SKM-1 treated with dmso at 0.1 percent for 144 hours (cell line): Measurements from ENCODE around the gene RAB17.
"Not testable (repeated sequence)": the region's sequence is repeated elsewhere in the genome, so short reads cannot be mapped to it uniquely, and the experiment has no call there.

Experiments used
- DNase-seq: peaks from one replicate; lab custom pipeline; 2025; ENCODE audit not compliant: unreplicated experiment; lab: John Stamatoyannopoulos, UW

RAB17 gene

DNA sequence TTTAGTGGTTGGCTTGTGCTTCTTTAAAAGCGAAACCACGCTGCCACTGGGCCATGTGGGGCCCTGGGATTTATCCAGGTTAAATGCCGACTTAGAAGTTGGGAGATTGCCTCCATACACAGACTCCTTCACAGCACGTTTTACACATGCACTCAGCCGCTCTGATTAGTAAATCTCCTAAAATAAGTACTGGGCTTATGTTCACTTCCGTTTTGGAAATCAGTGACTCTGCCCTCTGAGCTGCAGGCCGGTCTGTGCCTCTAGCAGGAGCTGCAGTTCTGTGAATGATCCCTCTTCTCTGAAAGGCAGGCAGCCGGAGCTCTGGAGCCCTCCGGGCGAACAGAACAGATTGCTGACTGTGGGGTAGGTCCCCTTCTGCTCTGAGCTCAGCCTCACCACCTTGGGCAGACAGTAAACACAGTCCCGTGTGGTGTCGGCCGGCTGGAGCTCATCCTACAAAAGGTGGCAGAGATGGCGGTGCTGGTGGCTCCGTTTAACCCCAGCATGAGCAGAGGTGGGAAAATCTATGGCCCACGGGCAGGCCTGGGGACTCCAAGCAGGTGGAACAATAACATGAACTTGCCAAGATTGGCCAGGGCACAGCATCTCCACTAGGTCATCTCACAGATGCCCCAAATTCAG, 9.8 kb upstream of the RAB17 start:
- DNase-seq, result no peak

GRCh38 chr2:237599465-237600110, 9.1 kb upstream of the RAB17 start:
- no peak for DNase-seq

DNA sequence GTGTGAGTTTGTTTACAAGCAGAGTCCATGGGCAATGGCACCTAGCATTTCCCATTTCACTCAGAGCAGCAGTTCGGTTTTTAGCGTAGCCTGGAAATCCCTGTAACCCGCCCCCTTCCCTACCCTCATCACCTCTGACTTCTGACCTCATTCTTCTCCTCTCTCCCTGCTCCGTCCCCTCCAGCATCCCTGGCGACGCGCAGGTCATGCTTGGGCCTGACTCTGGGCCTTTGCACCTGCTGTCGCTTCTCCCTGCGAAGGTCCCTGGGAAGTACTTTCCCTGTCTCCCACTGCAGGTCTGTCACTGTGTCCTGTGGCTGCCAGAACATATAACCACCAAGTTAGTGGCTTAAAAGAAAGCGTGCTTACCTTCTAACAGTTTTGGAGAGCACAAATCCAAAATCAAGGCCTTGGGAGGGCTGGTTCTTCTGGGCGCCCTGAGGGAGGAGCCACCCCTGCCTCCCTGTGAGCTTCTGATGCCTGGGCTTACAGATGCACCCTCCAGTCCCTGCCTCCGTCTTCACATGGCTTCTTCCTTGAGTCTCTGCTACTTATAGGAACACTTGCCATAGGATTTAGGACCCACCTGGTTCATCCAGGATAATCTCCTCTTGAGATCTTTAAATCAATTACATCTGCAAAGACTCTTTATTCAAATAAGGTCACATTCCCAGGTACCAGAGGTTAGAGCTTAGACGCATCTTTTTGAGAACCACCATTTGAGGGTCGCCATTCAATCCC, 8.1 kb upstream of the RAB17 start:
- no peak for DNase-seq

DNA sequence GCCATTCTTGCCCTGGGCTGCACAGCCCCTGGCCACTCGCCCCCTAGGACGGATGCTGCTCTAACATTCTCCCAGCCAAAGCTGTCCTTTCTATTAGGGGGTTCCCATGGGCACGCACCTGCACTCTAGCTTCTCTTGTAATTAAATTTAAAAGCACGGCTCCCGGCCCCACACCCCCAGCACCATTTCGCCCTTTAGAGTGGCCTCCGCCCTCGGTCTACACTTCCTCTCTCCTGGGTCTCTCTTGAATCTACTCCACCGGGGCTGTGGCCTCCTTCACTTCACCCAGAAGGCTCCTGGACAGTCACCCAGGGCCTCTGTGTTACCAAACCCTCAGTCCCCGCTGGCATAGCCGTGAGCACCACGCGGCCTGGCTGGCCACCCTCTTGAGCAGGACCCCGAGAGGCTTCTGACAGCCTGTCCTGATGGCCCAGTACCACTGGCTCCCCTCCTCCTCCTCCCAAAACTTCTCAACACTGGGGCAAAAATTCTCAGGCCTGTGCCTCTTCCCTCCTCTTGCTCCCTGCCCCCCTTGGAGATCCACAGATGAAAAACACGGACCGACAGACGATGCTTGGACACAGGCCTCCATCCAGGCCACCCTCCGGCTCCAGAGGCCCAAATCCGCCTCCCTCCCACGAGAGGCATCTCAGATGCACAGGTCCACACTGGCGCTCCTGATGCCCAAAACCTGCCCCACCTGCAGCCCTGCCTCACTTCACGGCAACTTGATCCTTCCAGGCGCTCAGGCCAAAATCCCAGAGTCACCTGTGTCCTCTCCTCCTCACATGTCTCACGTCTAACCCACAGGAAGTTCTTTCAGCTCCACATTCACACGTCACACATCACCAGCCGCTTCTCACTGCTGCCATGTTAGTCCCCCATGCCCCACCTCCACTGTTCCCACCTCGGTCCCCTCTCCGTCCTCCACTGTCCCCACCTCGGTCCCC, 6.9 kb upstream of the RAB17 start:
- no peak for DNase-seq

GRCh38 chr2:237596520-237597195, 6.1 kb upstream of the RAB17 start:
- no peak for DNase-seq

GRCh38 chr2:237595829-237596519, 5.4 kb upstream of the RAB17 start:
- DNase-seq, result not testable (repeated sequence)

DNA sequence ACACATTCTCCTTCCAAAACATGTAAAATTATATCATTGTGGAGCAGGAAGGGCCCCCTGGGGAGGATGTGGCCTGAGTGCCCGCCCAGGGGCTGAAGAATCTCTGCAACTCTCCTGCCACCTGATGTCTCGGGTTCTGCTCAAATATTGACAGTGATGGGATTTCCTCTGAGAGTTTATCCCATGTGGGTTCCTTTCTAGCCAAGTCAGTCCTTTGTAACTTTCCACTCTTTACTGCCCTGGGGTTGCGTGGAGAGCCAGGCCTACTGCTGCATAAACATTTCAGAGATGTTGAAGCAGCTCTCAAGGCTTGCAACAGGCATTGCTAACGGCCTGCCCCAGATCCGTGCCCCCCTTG, 4.0 kb upstream of the RAB17 start:
- no peak for DNase-seq

- DNase-seq, result no peak
Measured at GRCh38 chr2:237593596-237594320, 3.2 kb upstream of the RAB17 start.

DNA sequence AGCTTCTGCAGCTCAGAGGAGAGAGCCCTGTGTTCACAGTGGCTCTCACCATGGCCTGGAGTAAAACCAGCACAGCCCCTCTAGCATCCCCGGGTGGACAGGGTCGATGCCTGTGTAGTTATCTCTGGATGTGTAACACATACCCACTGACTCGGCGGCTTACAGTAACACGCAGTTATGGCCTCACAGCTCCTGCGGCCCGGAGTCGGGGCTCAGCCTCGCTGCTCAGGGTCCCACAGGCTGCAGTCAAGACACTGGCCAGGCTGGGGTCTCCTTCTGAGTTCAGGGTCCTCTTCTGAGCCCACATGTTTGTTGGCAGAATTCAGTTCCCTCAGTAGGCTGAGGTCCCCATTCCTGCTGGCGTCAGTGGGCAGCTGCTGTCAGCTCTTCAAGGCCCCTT, 2.5 kb upstream of the RAB17 start:
- no peak for DNase-seq

DNA sequence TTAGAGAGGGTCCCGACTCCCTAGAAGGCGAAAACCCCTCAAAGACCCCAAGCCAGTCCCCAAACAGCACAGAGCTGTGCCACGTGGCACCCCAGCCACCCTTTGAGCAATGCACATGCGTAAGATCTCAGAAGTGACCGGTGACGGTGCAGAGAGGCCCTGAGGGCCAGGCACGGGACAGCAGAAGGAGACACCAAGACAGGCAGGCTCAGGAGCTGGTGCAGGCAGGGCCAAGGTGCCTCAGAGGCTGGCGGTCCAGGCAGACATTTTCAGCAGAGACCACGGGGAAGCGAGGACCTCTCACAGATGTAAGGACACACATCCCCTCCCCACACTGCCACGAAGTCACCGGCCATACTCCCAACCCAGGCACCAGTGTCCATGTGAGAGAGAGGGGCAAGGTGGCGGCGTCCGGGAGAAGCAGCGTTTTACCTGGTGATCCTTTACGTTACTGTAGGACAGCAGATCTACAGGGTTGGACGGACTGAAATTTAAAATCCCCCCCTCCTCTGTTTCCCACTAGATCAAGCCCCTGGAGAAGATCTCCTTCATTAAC, 2.0 kb upstream of the RAB17 start:
- DNase-seq, result no peak

GRCh38 chr2:237591141-237591881, 777 bp upstream of the RAB17 start:
- DNase-seq, result peak; percentile 32

GRCh38 chr2:237588044-237588696, 2.4 kb downstream of the RAB17 start:
- no peak for DNase-seq

DNA sequence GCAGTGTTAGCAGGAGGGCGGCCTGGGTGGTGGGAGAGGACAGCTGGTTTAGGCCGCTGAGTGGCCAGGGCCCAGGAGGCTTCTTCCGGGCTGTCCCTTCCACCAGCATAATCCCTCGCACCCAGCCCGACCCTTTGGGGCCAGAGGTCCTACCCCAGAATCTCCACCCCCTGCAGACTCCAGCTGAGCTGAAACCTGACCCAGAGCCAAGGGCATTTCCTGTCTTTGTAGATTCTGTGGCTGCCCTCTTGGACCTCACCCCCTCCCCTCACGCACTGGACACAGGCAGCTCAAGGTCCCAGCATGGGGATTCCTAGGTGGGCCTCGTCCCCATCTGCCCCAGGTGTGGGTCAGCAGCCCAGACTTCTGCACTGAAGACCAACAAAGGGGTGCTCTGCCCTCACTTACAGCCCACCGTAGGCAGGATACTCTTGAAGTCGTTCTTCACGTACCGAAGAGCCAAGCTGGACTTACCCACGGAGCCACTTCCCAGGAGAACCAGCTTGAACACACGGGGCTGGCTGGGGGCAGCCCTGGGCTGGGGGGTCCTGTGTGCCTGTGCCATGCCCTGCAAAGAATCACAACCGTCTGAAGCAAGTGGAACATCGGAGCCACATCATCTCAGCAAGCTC, 4.8 kb downstream of the RAB17 start:
- no peak for DNase-seq

- no peak for DNase-seq
Measured at GRCh38 chr2:237583385-237584295, 6.9 kb downstream of the RAB17 start.

GRCh38 chr2:237581751-237582746, 8.5 kb downstream of the RAB17 start:
- DNase-seq, result no peak
